ENCODE results near the gene CSMD2. TPM values are rescaled to one million over a fixed set of nuclear protein-coding genes. Genes with fewer than 3 reads are reported as not detected.

Gene CSMD2
- polyA plus RNA-seq, 2 donors: 0.02 to 0.08 TPM

DNA sequence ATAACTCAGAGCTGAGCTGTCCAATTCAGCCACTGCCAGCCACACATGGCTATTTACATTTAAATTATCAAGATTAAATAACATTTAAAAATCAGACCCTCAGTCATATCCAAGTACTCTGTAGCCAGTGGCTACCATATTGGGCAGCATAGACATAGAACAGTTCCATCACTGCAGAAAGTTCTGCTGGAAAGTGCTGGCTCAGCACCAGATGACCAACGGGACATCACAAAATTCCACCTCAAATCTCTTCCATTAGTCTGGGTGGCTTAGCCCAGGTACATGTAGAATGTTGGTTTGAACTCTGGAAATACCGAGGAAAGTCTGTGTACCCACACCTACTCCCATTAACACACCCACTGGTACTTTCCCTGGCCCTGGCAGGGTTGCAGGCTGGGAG lies 563.3 kb downstream of the CSMD2 start:
- Histone ChIP-seq H3K27ac (ENCODE audit: low read depth in 2 of 2, low read length in 1 of 2) (no peak overlapping the region), H3K9me3 (ENCODE audit: control insufficient read depth in 2 of 2, insufficient read depth in 1 of 2, low read depth in 1 of 2, low read length in 1 of 2) (peaks cover 0 to 2% of the 10 kb centered on the region in 2 donors), H3K36me3 (ENCODE audit: control insufficient read depth in 2 of 2, insufficient read depth in 2 of 2, low read length in 1 of 2) (no peaks in the 10 kb centered on the region), H3K4me3 (ENCODE audit: low read depth in 1 of 2, low read length in 2 of 2) (no peak overlapping the region), H3K4me1 (ENCODE audit: control insufficient read depth in 2 of 2, insufficient read depth in 2 of 2, low read length in 1 of 2) (peaks cover 0 to 3% of the 10 kb centered on the region in 2 donors), H3K27me3 (ENCODE audit: control insufficient read depth in 1 of 2, insufficient read depth in 2 of 2, low read length in 2 of 2) (no peaks in the 10 kb centered on the region)
- 80 to 82% methylated on average over 2 of the region's 2 CpGs for WGBS, 2 donors

DNA sequence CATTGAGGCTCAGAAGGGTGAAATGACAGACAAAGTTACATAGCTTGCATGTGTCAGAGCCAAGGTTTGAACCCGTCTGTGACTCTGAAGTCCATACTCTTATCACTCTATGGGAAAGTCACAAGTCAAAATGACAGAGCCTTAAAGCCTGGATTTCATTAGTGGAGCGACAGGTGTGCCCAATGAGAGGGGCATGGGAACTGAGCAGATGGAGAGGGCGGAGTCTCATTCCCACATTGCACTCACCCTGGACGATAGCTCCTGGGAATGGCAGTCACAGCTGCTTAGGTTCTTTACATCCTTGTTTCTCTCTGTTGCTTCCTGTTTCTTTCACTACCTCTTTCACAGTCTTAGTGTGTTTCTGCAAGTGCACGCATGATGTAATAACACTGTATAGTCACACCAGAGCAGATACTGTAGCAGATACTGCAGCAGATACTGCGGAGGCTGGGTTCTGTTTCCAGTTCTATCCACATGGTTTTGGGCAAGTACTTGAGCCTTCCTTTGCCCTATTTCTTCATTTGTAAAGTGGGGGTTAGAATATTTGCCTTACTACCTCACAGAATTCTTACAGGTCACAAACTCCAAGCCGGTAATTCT lies 565.4 kb downstream of the CSMD2 start:
- H3K36me3 ChIP-seq (ENCODE audit: control insufficient read depth in 2 of 2, insufficient read depth in 2 of 2, low read length in 1 of 2): no peaks in the 10 kb centered on the region
- no peaks in the 10 kb centered on the region for H3K9me3 ChIP-seq (ENCODE audit: control insufficient read depth in 2 of 2, insufficient read depth in 1 of 2, low read depth in 1 of 2, low read length in 1 of 2)
- 71 to 81% methylated on average over 7 of the region's 7 CpGs for WGBS, 2 donors
- H3K27ac ChIP-seq (ENCODE audit: low read depth in 2 of 2, low read length in 1 of 2): no peak overlapping the region
- peaks cover 0 to 3% of the 10 kb centered on the region in 2 donors for H3K27me3 ChIP-seq (ENCODE audit: control insufficient read depth in 1 of 2, insufficient read depth in 2 of 2, low read length in 2 of 2)
- H3K4me3 ChIP-seq (ENCODE audit: low read depth in 1 of 2, low read length in 2 of 2): no peak overlapping the region
- H3K4me1 ChIP-seq (ENCODE audit: control insufficient read depth in 2 of 2, insufficient read depth in 2 of 2, low read length in 1 of 2): no peaks in the 10 kb centered on the region

DNA sequence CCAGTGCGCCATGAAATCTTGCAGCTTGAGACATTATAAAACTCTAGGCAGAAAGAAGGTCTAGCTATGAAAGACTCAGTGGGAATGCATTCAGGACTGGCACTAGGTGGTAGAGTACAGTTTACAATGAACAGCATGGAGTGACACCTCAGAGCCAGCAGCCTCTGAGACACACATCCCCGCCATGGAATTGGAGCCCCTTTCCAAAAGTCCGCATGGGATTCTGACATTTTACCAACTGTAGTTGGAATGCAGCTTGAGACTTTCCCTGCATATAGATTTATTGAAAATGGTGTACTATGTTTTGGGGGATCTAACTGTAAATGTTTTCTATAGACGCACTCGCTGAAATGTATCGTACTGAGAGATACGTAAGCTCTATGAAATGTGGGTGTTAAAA lies 576.3 kb downstream of the CSMD2 start:
- H3K27ac ChIP-seq (ENCODE audit: low read depth in 2 of 2, low read length in 1 of 2): no peak overlapping the region
- H3K36me3 ChIP-seq (ENCODE audit: control insufficient read depth in 2 of 2, insufficient read depth in 2 of 2, low read length in 1 of 2): no peaks in the 10 kb centered on the region
- no peaks in the 10 kb centered on the region for H3K9me3 ChIP-seq (ENCODE audit: control insufficient read depth in 2 of 2, insufficient read depth in 1 of 2, low read depth in 1 of 2, low read length in 1 of 2)
- WGBS, 2 donors: 93 to 97% methylated on average over 7 of the region's 7 CpGs
- H3K4me1 ChIP-seq (ENCODE audit: control insufficient read depth in 2 of 2, insufficient read depth in 2 of 2, low read length in 1 of 2): no peaks in the 10 kb centered on the region
- H3K4me3 ChIP-seq (ENCODE audit: low read depth in 1 of 2, low read length in 2 of 2): no peak overlapping the region
- H3K27me3 ChIP-seq (ENCODE audit: control insufficient read depth in 1 of 2, insufficient read depth in 2 of 2, low read length in 2 of 2): no peaks in the 10 kb centered on the region

DNA sequence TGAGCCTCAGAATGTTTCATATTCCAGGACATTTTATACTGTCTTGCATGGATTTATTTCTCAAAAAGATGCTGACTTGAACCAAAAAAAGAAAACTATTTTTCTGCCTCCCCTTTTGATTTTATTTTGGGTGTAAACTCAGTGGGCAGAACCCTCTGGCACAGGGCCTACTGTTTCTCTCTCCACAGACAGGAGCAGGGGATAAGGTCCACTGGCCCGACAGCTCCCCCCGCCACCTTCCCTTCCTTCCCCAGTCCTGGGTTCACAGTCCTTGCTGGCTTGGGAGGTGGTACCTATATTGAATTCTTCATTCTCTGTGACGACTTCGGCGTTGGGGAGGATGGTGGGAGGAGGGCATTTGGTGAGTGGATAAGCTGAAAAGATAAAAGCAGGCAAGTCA lies 578.2 kb downstream of the CSMD2 start:
- WGBS, 2 donors: 89% methylated on average over 5 of the region's 5 CpGs
- H3K27me3 ChIP-seq (ENCODE audit: control insufficient read depth in 1 of 2, insufficient read depth in 2 of 2, low read length in 2 of 2): no peaks in the 10 kb centered on the region
- no peaks in the 10 kb centered on the region for H3K36me3 ChIP-seq (ENCODE audit: control insufficient read depth in 2 of 2, insufficient read depth in 2 of 2, low read length in 1 of 2)
- no peak overlapping the region for H3K4me3 ChIP-seq (ENCODE audit: low read depth in 1 of 2, low read length in 2 of 2)
- no peaks in the 10 kb centered on the region for H3K9me3 ChIP-seq (ENCODE audit: control insufficient read depth in 2 of 2, insufficient read depth in 1 of 2, low read depth in 1 of 2, low read length in 1 of 2)
- no peak overlapping the region for H3K27ac ChIP-seq (ENCODE audit: low read depth in 2 of 2, low read length in 1 of 2)
- H3K4me1 ChIP-seq (ENCODE audit: control insufficient read depth in 2 of 2, insufficient read depth in 2 of 2, low read length in 1 of 2): no peaks in the 10 kb centered on the region

DNA sequence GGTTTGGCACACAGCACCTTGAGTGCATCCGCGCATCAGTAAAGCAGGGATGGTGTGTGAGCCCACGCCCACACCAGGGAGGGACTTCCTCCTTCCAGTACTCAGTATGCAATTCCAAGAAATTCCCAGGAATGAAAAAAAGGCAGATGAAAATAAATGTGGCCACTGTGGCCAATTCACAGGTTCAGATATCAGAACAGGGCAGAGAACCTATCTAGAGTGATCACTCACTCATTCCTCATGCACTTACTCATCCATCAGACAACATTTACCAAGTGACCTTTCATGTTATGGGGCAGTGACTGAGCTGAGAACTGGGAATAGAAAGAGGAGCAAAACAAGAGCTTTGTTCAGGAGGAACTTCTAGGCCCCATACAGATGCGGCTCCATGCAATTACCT lies 578.9 kb downstream of the CSMD2 start:
- Histone ChIP-seq H3K27ac (ENCODE audit: low read depth in 2 of 2, low read length in 1 of 2) (no peak overlapping the region), H3K4me3 (ENCODE audit: low read depth in 1 of 2, low read length in 2 of 2) (no peak overlapping the region), H3K27me3 (ENCODE audit: control insufficient read depth in 1 of 2, insufficient read depth in 2 of 2, low read length in 2 of 2) (no peaks in the 10 kb centered on the region), H3K4me1 (ENCODE audit: control insufficient read depth in 2 of 2, insufficient read depth in 2 of 2, low read length in 1 of 2) (no peaks in the 10 kb centered on the region), H3K36me3 (ENCODE audit: control insufficient read depth in 2 of 2, insufficient read depth in 2 of 2, low read length in 1 of 2) (no peaks in the 10 kb centered on the region), H3K9me3 (ENCODE audit: control insufficient read depth in 2 of 2, insufficient read depth in 1 of 2, low read depth in 1 of 2, low read length in 1 of 2) (no peaks in the 10 kb centered on the region)
- WGBS, 2 donors: 97 to 100% methylated on average over 4 of the region's 4 CpGs

DNA sequence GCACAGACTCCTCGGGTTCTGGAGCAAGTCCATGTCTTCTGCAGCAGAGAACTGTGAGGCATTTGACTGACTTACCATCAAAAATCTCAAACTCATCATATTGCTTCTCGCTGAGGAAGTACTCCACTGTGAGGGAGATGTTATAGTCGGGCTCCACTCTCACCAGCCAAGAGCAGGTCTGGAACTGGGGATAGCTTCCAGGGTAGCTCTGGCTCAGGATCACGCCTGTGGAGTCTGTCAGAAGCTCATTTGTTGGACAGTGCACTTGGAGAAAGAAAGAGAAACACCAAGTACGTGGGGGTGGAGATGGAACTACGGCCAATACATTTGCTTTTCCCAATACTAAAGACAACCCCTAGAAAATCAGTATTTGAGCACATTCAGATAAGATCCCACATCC lies 581.5 kb downstream of the CSMD2 start:
- 64 to 69% methylated on average over 6 of the region's 6 CpGs for WGBS, 2 donors
- H3K27me3 ChIP-seq (ENCODE audit: control insufficient read depth in 1 of 2, insufficient read depth in 2 of 2, low read length in 2 of 2): no peaks in the 10 kb centered on the region

DNA sequence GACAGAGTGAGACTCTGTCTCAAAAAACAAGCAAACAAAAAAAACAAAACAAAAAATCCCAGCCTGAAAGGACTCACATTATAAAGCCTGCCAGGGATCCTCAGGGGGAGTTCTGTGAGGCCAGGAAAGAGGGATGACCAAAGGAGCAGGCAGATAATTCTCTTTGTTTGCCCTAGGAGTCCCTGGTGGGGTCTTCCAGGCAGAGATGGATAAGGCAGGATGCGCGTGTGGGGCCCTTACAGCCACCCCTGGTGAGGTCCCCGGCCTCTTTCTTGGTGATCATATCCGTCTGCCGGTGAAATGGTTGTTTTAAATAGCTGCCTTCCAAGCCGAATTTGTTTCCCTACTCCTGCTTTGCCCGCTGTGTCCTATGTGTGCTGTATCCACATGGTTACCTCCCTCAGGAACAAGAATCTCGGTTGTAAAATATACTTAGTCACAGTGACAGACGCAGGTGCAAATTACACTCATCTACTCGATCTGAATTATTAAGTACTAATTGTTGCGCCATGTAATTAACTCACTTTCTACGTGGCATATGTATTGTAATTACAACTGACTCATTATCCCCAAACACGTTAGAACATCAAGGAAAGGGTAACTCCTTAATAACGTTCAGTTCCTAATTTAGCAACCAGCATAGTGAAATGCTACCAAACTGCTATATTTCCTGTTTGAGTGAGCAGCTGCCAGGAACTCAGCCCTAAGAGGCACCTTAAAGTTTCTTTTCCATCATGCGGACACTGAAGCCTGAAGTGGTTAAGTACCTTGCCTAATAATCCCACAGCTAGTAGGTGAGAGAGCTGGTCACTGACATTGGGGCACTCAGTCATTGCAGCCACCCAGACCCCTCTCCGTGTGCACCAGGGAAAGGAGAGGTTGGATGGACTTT lies 586.2 kb downstream of the CSMD2 start:
- Histone ChIP-seq H3K27ac (ENCODE audit: low read depth in 2 of 2, low read length in 1 of 2) (no peak overlapping the region), H3K4me1 (ENCODE audit: control insufficient read depth in 2 of 2, insufficient read depth in 2 of 2, low read length in 1 of 2) (peaks cover 0 to 2% of the 10 kb centered on the region in 2 donors), H3K4me3 (ENCODE audit: low read depth in 1 of 2, low read length in 2 of 2) (no peak overlapping the region), H3K36me3 (ENCODE audit: control insufficient read depth in 2 of 2, insufficient read depth in 2 of 2, low read length in 1 of 2) (no peaks in the 10 kb centered on the region), H3K9me3 (ENCODE audit: control insufficient read depth in 2 of 2, insufficient read depth in 1 of 2, low read depth in 1 of 2, low read length in 1 of 2) (no peaks in the 10 kb centered on the region), H3K27me3 (ENCODE audit: control insufficient read depth in 1 of 2, insufficient read depth in 2 of 2, low read length in 2 of 2) (no peaks in the 10 kb centered on the region)
- 61 to 64% methylated on average over 16 of the region's 16 CpGs for WGBS, 2 donors

More for the DNA sequence above, 581.5 kb downstream of the CSMD2 start:
- H3K9me3 ChIP-seq (ENCODE audit: control insufficient read depth in 2 of 2, insufficient read depth in 1 of 2, low read depth in 1 of 2, low read length in 1 of 2): no peaks in the 10 kb centered on the region
- H3K27ac ChIP-seq (ENCODE audit: low read depth in 2 of 2, low read length in 1 of 2): no peak overlapping the region
- H3K4me1 ChIP-seq (ENCODE audit: control insufficient read depth in 2 of 2, insufficient read depth in 2 of 2, low read length in 1 of 2): no peaks in the 10 kb centered on the region
- no peak overlapping the region for H3K4me3 ChIP-seq (ENCODE audit: low read depth in 1 of 2, low read length in 2 of 2)
- no peaks in the 10 kb centered on the region for H3K36me3 ChIP-seq (ENCODE audit: control insufficient read depth in 2 of 2, insufficient read depth in 2 of 2, low read length in 1 of 2)

DNA sequence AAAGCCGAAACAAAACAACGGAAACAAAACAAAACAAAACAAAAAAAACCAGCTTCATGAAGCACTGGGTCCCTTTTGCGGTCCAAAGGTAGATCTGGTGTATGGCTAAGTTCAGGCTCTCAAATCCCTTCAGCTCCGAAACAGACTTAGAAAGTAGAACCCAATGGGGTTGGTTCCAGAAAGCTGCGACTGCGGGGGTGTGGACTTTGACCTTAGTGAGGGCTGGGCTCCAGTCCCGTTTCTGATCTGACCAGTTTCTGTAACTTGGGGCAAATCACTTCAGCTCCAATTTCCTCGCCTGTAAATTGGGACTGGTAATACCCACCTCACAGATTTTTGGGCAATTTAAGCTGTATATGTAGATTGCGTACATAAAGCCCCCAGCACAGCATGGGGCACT lies 587.4 kb downstream of the CSMD2 start:
- Histone ChIP-seq H3K4me3 (ENCODE audit: low read depth in 1 of 2, low read length in 2 of 2) (no peak overlapping the region), H3K36me3 (ENCODE audit: control insufficient read depth in 2 of 2, insufficient read depth in 2 of 2, low read length in 1 of 2) (no peaks in the 10 kb centered on the region), H3K4me1 (ENCODE audit: control insufficient read depth in 2 of 2, insufficient read depth in 2 of 2, low read length in 1 of 2) (peaks cover 0 to 2% of the 10 kb centered on the region in 2 donors), H3K27ac (ENCODE audit: low read depth in 2 of 2, low read length in 1 of 2) (no peak overlapping the region), H3K27me3 (ENCODE audit: control insufficient read depth in 1 of 2, insufficient read depth in 2 of 2, low read length in 2 of 2) (no peaks in the 10 kb centered on the region), H3K9me3 (ENCODE audit: control insufficient read depth in 2 of 2, insufficient read depth in 1 of 2, low read depth in 1 of 2, low read length in 1 of 2) (no peaks in the 10 kb centered on the region)
- 70 to 74% methylated on average over 9 of the region's 9 CpGs for WGBS, 2 donors

DNA sequence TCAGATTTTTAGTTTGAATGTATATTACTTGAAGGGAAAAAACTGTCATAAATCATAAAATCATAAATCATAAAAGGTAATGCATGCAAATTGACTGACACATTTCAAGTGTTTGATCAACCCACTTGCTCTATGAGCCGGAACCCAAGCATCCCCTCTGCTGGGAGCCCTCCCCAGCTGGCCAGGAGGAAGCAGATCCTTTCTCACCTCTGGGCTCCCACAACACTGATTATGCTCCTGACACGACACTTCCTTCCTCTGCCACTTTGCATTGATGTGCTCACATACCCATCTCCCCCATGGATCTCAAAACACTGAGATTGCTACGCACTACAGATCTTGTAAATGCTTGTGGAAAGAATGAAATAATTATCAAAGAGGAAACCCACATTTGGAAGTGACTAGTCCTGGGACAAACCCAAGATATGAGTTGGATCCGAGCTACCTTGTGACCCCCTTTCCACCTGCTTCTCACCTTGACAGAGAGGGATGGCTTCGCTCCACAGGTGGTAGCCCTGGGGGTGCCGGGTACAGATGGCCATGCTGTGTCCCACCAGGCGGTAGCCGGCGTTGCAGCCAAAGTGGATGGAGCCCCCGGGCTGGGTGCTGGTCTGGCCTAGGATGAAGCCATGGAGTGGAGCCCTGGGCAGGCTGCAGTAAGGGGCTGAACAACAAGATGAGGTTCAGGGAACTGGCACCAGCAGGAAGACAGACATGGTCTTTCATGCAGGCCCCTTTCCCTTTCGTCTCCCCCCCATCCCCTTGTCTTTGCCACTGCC lies 588.0 kb downstream of the CSMD2 start:
- H3K4me3 ChIP-seq (ENCODE audit: low read depth in 1 of 2, low read length in 2 of 2): no peak overlapping the region
- peaks cover 2% of the 10 kb centered on the region in 2 donors for H3K4me1 ChIP-seq (ENCODE audit: control insufficient read depth in 2 of 2, insufficient read depth in 2 of 2, low read length in 1 of 2)
- H3K27ac ChIP-seq (ENCODE audit: low read depth in 2 of 2, low read length in 1 of 2): no peak overlapping the region
- no peaks in the 10 kb centered on the region for H3K36me3 ChIP-seq (ENCODE audit: control insufficient read depth in 2 of 2, insufficient read depth in 2 of 2, low read length in 1 of 2)
- H3K27me3 ChIP-seq (ENCODE audit: control insufficient read depth in 1 of 2, insufficient read depth in 2 of 2, low read length in 2 of 2): no peaks in the 10 kb centered on the region
- no peaks in the 10 kb centered on the region for H3K9me3 ChIP-seq (ENCODE audit: control insufficient read depth in 2 of 2, insufficient read depth in 1 of 2, low read depth in 1 of 2, low read length in 1 of 2)
- 82 to 84% methylated on average over 11 of the region's 11 CpGs for WGBS, 2 donors
